OCI-LY7 (cell line): ENCODE measurements around the gene KCNQ1. TPM values are rescaled to one million over a fixed set of nuclear protein-coding genes. Genes with fewer than 3 reads are reported as not detected.

Experiments
- BruUV-seq: library from RNA; stranded (reverse); fragments of 400-500 nt; replicated peaks from 2 replicates; lab custom pipeline; 2021; lab: Mats Ljungman, UMichigan
- CTCF ChIA-PET: fragments of 300-600 bp; sonication (Branson Sonifier 250); formaldehyde crosslinking; loops from one replicate; lab custom pipeline; 2022; ENCODE audit warnings: antibody characterized with exemption; ENCODE audit not compliant: unreplicated experiment; lab: Charles Lee
- POLR2A ChIA-PET: fragments of 300-600 bp; sonication (Branson Sonifier 250); formaldehyde crosslinking; loops from one replicate; lab custom pipeline; 2022; ENCODE audit warnings: antibody characterized with exemption; lab: Charles Lee
- DNase-seq: peaks from one replicate; pipeline ENCODE4 v3.0.0-alpha.2; 2015; ENCODE audit warnings: low spot score
- H2AFZ ChIP-seq: fragments of 200-600 bp; sonication (generic), shearing (Covaris generic); 2 replicates; pipeline ENCODE4 v1.6.1; 2014; ENCODE audit warnings: mild to moderate bottlenecking, antibody characterized with exemption, low read length, moderate library complexity
- H3K27ac ChIP-seq: fragments of 200-600 bp; sonication (generic); 2 replicates; pipeline ENCODE4 v1.5.1; 2014; ENCODE audit warnings: mixed run types, low read depth, mild to moderate bottlenecking, moderate library complexity, low read length, inconsistent platforms; ENCODE audit not compliant: poor library complexity, severe bottlenecking
- H3K36me3 ChIP-seq: fragments of 200-600 bp; sonication (generic); 2 replicates; pipeline ENCODE4 v1.6.1; 2014; ENCODE audit warnings: mild to moderate bottlenecking, antibody characterized with exemption, low read length, moderate library complexity, mixed read lengths; ENCODE audit not compliant: insufficient read depth
- H3K4me1 ChIP-seq: fragments of 200-600 bp; sonication (generic); 2 replicates; pipeline ENCODE4 v1.5.1; 2014; ENCODE audit warnings: mild to moderate bottlenecking, low read length; ENCODE audit not compliant: insufficient read depth, poor library complexity, severe bottlenecking
- H3K4me2 ChIP-seq: fragments of 200-600 bp; sonication (generic); 2 replicates; pipeline ENCODE4 v1.6.1; 2014; ENCODE audit warnings: mild to moderate bottlenecking, low read length
- H3K4me3 ChIP-seq: fragments of 200-600 bp; sonication (generic); 2 replicates; pipeline ENCODE4 v1.5.1; 2014; ENCODE audit warnings: mild to moderate bottlenecking, low read depth, low read length; ENCODE audit not compliant: poor library complexity, severe bottlenecking
- H3K79me2 ChIP-seq: fragments of 200-600 bp; sonication (generic); 2 replicates; pipeline ENCODE4 v1.6.1; 2016; ENCODE audit warnings: low read depth, mild to moderate bottlenecking, low read length, moderate library complexity, mixed read lengths; ENCODE audit not compliant: insufficient read depth
- H3K9me2 ChIP-seq: fragments of 200-600 bp; sonication (generic); 2 replicates; pipeline ENCODE4 v1.6.1; 2016; ENCODE audit warnings: mild to moderate bottlenecking, low read length, mixed read lengths; ENCODE audit not compliant: insufficient read depth
- H3K9me3 ChIP-seq: fragments of 200-600 bp; sonication (generic); 2 replicates; pipeline ENCODE4 v1.6.1; 2014; ENCODE audit warnings: mild to moderate bottlenecking, mixed run types, low read length, mixed read lengths
- H4K20me1 ChIP-seq: fragments of 200-600 bp; sonication (generic); 2 replicates; pipeline ENCODE4 v1.6.1; 2014; ENCODE audit warnings: mild to moderate bottlenecking, antibody characterized with exemption, low read length, moderate library complexity, mixed read lengths; ENCODE audit not compliant: insufficient read depth
- CTCF ChIP-seq: fragments of 200-600 bp; sonication (generic); conservative IDR thresholded peaks from 2 replicates; pipeline ENCODE4 v1.5.1; 2014; ENCODE audit warnings: mild to moderate bottlenecking, antibody characterized with exemption, low read length, moderate library complexity, mixed read lengths
- EZH2phosphoT487 ChIP-seq: fragments of 200-600 bp; sonication (generic); IDR thresholded peaks from 2 replicates; pipeline ENCODE4 v1.6.1; 2018; ENCODE audit warnings: low read depth, borderline replicate concordance, mild to moderate bottlenecking, mixed run types, antibody characterized with exemption, low read length, moderate library complexity, mixed read lengths
- intact Hi-C: fragments of 100-400 bp; cut with micrococcal nuclease; formaldehyde crosslinking; loops from one replicate; pipeline ENCODE4 v1.10.0; 2022; ENCODE audit not compliant: unreplicated experiment
- total RNA-seq, 2 experiments: library from RNA; depleted of rRNA in 1 of 2; stranded (reverse); fragments of >200 nt in 1 of 2; shearing (Covaris generic) in 1 of 2; gene quantifications; 2 replicates each; pipeline ENCODE4 v1.2.3, GENCODE V29; 2014 to 2022

Gene KCNQ1
- total RNA-seq, 2 experiments from 2014 or later = 0.22 to 1.3 TPM

DNA sequence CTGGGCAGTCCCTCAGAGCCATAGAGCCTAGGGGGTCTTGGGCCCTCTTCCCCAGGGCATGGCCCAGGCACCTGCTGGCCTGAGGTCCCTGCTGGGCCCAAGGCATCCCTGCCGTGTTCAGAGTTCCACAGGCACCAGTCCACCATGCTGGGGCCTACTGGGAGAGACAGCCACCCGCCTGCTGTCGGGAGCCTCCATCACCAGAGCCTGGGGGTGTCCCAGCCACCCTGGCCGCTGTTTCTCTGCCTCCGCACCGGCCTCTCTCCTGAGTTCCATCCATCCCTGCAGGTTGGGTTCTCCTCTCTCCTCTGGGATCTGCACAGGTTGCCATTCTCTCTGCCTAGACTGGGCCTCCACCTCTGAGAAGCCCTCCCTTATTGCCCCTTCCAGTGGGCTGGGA is 68.6 kb downstream of the KCNQ1 start:
- intact Hi-C loops = no loop called here
- H3K9me3 ChIP-seq = no peaks in the 10 kb centered on the region
- no peaks in the 10 kb centered on the region for H4K20me1 ChIP-seq
- no peak overlapping the region for H3K4me3 ChIP-seq
- POLR2A ChIA-PET = no interaction called here
- H3K79me2 ChIP-seq = no peaks in the 10 kb centered on the region
- H3K36me3 ChIP-seq = no peaks in the 10 kb centered on the region
- CTCF ChIA-PET = no interaction called here
- no peaks in the 10 kb centered on the region for H3K9me2 ChIP-seq
- no peak for DNase-seq
- H3K4me1 ChIP-seq = no peaks in the 10 kb centered on the region
- BruUV-seq = no TSS peak
- no peak overlapping the region for H3K27ac ChIP-seq
- TF ChIP-seq EZH2phosphoT487 (no peak), CTCF (no peak)
- no peak overlapping the region for H2AFZ ChIP-seq
- H3K4me2 ChIP-seq = no peak overlapping the region

GRCh38 chr11:2515401-2516275 is 70.8 kb downstream of the KCNQ1 start:
- BruUV-seq = no TSS peak
- DNase-seq = no peak
- no peaks in the 10 kb centered on the region for H3K9me3 ChIP-seq
- intact Hi-C loops = no loop called here
- no peak overlapping the region for H3K27ac ChIP-seq
- TF ChIP-seq CTCF (no peak), EZH2phosphoT487 (no peak)
- H3K4me1 ChIP-seq = no peaks in the 10 kb centered on the region
- ChIA-PET CTCF (no interaction called here), POLR2A (no interaction called here)
- H3K9me2 ChIP-seq = no peaks in the 10 kb centered on the region
- H3K4me2 ChIP-seq = no peak overlapping the region
- no peaks in the 10 kb centered on the region for H3K36me3 ChIP-seq
- H3K4me3 ChIP-seq = no peak overlapping the region
- H4K20me1 ChIP-seq = no peaks in the 10 kb centered on the region
- no peaks in the 10 kb centered on the region for H3K79me2 ChIP-seq
- no peak overlapping the region for H2AFZ ChIP-seq
